Activated CD8-positive, alpha-beta T cell treated with anti-CD3 and anti-CD28 coated beads for 36 hours (primary cell): ENCODE data around the gene ZNF438. TPM values are rescaled to one million over a fixed set of nuclear protein-coding genes. Genes with fewer than 3 reads are reported as not detected.

ENCODE experiments used
- ATAC-seq: fragments of 200-7000 bp; cut with Tn5 transposase; one replicate; pipeline ENCODE4 v1.10.0; 2021; ENCODE audit warnings: mild to moderate bottlenecking, moderate library complexity
- CTCF ChIA-PET: fragments of 350-600 bp; sonication (Branson Sonifier 250); formaldehyde crosslinking; loops from one replicate; lab custom pipeline; 2021; ENCODE audit warnings: antibody characterized with exemption; lab: Charles Lee
- POLR2A ChIA-PET: fragments of 350-600 bp; sonication (Branson Sonifier 250); formaldehyde crosslinking; loops from one replicate; lab custom pipeline; 2021; ENCODE audit warnings: antibody characterized with exemption; lab: Charles Lee
- DNase-seq: peaks from one replicate; pipeline ENCODE4 v3.0.0-alpha.2; 2020
- H3K27ac Mint-ChIP-seq: one replicate; pipeline ENCODE4 v1.8.0; 2021; ENCODE audit warnings: mild to moderate bottlenecking, mixed read lengths
- H3K27me3 Mint-ChIP-seq: one replicate; pipeline ENCODE4 v1.8.0; 2021; ENCODE audit warnings: mixed read lengths
- H3K36me3 Mint-ChIP-seq: one replicate; pipeline ENCODE4 v1.8.0; 2021; ENCODE audit warnings: low read depth, mixed read lengths
- H3K4me1 Mint-ChIP-seq: one replicate; pipeline ENCODE4 v1.8.0; 2021; ENCODE audit warnings: low read depth, mixed read lengths
- H3K4me3 Mint-ChIP-seq: one replicate; pipeline ENCODE4 v1.8.0; 2021; ENCODE audit warnings: mild to moderate bottlenecking, moderate library complexity, mixed read lengths
- H3K9me3 Mint-ChIP-seq: one replicate; pipeline ENCODE4 v1.8.0; 2021; ENCODE audit warnings: mixed read lengths
- CTCF ChIP-seq: fragments of 200-600 bp; IDR thresholded peaks from one replicate; pipeline ENCODE4 v1.8.0; 2022; ENCODE audit warnings: antibody characterized with exemption, mild to moderate bottlenecking
- intact Hi-C: fragments of 100-400 bp; cut with micrococcal nuclease; formaldehyde crosslinking; loops from one replicate; pipeline ENCODE4 v1.10.0; 2022
- total RNA-seq, 2 experiments: library from RNA; stranded (reverse); gene quantifications; one replicate each; pipeline ENCODE4 v1.2.3, GENCODE V29; 2021

The ZNF438 gene
- total RNA-seq, 2 experiments from 2014 or later, result 3.0 to 3.9 TPM

GRCh38 chr10:30816820-30817171 is 214.9 kb downstream of the ZNF438 start:
- Mint-ChIP-seq H3K9me3 (no peaks in the 10 kb centered on the region), H3K36me3 (no peaks in the 10 kb centered on the region), H3K4me3 (no peak overlapping the region), H3K27ac (no peak overlapping the region), H3K4me1 (peaks cover 24% of the 10 kb centered on the region), H3K27me3 (no peaks in the 10 kb centered on the region)
- intact Hi-C loops, result no loop called here
- DNase-seq (no peak), ATAC-seq (no peak)
- CTCF ChIA-PET, result interaction anchor here (1.9 kb wide), 1 partner anchor 32 kb away, joined by 4 read pairs; no protein-coding TSS in a partner anchor
- no peak for TF ChIP-seq CTCF
- POLR2A ChIA-PET, result no interaction called here

GRCh38 chr10:30816159-30816819 is 215.4 kb downstream of the ZNF438 start:
- intact Hi-C loops, result no loop called here
- ATAC-seq, result no peak
- Mint-ChIP-seq H3K27ac (no peak overlapping the region), H3K27me3 (no peaks in the 10 kb centered on the region), H3K4me1 (peaks cover 26% of the 10 kb centered on the region), H3K9me3 (no peaks in the 10 kb centered on the region), H3K36me3 (no peaks in the 10 kb centered on the region), H3K4me3 (no peak overlapping the region)
- POLR2A ChIA-PET, result no interaction called here
- DNase-seq, result no peak
- CTCF ChIA-PET, result interaction anchor here (1.7 kb wide), 1 partner anchor 176 kb away, joined by 3 read pairs; no protein-coding TSS in a partner anchor
- no peak for TF ChIP-seq CTCF

GRCh38 chr10:30813872-30814481 is 217.7 kb downstream of the ZNF438 start:
- no peak overlapping the region for H3K27ac Mint-ChIP-seq
- no peak overlapping the region for H3K4me3 Mint-ChIP-seq
- DNase-seq, result no peak
- TF ChIP-seq CTCF, result no peak
- POLR2A ChIA-PET, result no interaction called here
- no peaks in the 10 kb centered on the region for H3K36me3 Mint-ChIP-seq
- H3K27me3 Mint-ChIP-seq, result no peaks in the 10 kb centered on the region
- H3K9me3 Mint-ChIP-seq, result no peaks in the 10 kb centered on the region
- CTCF ChIA-PET, result no interaction called here
- ATAC-seq, result peak; percentile 7
- H3K4me1 Mint-ChIP-seq, result peaks cover 24% of the 10 kb centered on the region
- intact Hi-C loops, result no loop called here

DNA sequence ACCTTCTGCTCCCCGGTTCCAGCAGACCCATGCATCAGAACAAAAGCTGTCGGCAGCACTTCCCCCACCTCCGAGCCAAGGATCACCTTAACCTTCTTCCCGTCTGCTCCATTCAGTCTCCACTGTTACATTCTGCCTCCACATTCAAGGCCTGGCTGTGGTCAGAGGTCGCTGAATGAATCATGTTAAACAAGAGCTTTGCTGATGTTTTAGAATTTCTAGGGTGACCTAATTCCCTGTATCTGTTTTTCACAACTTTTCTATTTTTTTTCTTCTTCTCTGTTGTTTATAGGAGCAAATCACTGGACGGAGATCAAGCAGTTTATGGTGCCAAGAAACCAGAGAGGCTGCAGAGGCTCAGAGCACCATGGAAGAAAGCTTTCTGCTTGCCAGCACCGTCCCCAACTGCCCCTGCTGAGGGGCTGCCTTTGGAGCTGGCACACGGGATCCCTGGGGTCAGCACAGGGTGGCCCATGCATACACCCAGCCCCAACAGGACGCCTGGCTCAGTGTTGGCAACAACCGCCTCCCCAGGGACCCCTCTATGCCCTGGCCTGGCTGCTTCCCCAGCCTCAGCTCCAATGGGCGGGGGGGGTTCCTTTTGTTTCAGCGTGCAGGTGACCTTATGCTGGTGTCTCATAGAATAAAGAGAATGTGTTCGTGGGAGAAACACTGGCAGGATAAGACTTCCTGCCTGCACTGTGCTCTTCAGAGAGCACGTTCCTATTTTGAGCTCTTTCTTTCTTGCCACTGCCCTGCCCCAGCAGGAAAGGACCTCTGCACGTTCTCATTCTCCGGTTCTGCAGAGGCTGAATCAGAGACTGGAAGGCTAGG is 219.4 kb downstream of the ZNF438 start:
- ChIA-PET POLR2A (interaction anchor here (0.6 kb wide), 1 partner anchor 19 kb away, joined by 3 read pairs; no protein-coding TSS in a partner anchor), CTCF (interaction anchor here (0.8 to 1.1 kb wide), 5 partner anchors 14 to 172 kb away, joined by 3 to 5 read pairs (median 3); no protein-coding TSS in a partner anchor)
- no peaks in the 10 kb centered on the region for H3K27me3 Mint-ChIP-seq
- intact Hi-C loops, result no loop called here
- H3K27ac Mint-ChIP-seq, result peak overlapping the region; percentile 2
- H3K4me3 Mint-ChIP-seq, result no peak overlapping the region
- ATAC-seq (peak; percentile 49), DNase-seq (peak; percentile 22)
- H3K36me3 Mint-ChIP-seq, result no peaks in the 10 kb centered on the region
- H3K4me1 Mint-ChIP-seq, result peaks cover 24% of the 10 kb centered on the region
- H3K9me3 Mint-ChIP-seq, result no peaks in the 10 kb centered on the region
- no peak for TF ChIP-seq CTCF
